Right cardiac atrium (tissue), 5 donors: Measurements from ENCODE around the gene HYDIN. TPM values are rescaled to one million over a fixed set of nuclear protein-coding genes. Genes with fewer than 3 reads are reported as not detected.

Source experiments
- ATAC-seq, 2 donors: fragments of 200-7000 bp; cut with Tn5 transposase; one replicate each; pipeline versions ENCODE4 v1.8.0 to v1.9.1; 2020; ENCODE audit warnings: moderate library complexity in 2 of 2, mild to moderate bottlenecking in 1 of 2
- DNase-seq, 3 donors: peaks; one replicate each; pipeline ENCODE4 v3.0.0-alpha.2; 2020
- H3K27ac ChIP-seq: one replicate; pipeline ENCODE4 v1.5.1; 2013; ENCODE audit warnings: mild to moderate bottlenecking, low read length, control low read depth, moderate library complexity
- H3K27me3 ChIP-seq: one replicate; pipeline ENCODE4 v1.6.1; 2013; ENCODE audit not compliant: control insufficient read depth, insufficient read depth
- H3K4me1 ChIP-seq: one replicate; pipeline ENCODE4 v1.6.1; 2013; ENCODE audit warnings: low read length; ENCODE audit not compliant: control insufficient read depth, insufficient read depth
- H3K4me3 ChIP-seq: one replicate; pipeline ENCODE4 v1.5.1; 2013; ENCODE audit warnings: low read length, control low read depth
- H3K9me3 ChIP-seq: one replicate; pipeline ENCODE4 v1.6.1; 2013; ENCODE audit warnings: low read length; ENCODE audit not compliant: control insufficient read depth
- WGBS: extraction: QIAGEN DNeasy Blood & Tissue Kit; methylation state at CpG from one replicate; pipeline ENCODE4 v1.1.7; 2013; 5-methylcytosine and 5-hydroxymethylcytosine counted together
- intact Hi-C, 4 donors: fragments of 100-400 bp; cut with DNase I; formaldehyde crosslinking; loops; one replicate each; pipeline versions ENCODE4 v1.11.0 to v1.14.0; 2022 to 2023
- polyA plus RNA-seq: library from polyadenylated mRNA; stranded (reverse); fragments of 200-250 nt; gene quantifications from one replicate; pipeline ENCODE4 v1.2.3, GENCODE V29; 2013
- total RNA-seq, 4 donors: library from RNA; stranded (reverse); fragmentation: NEBNext Ultra II Directional; extraction: Animal tissue kit (Norgen Biotek cat#: 25700); gene quantifications; one replicate each; pipeline ENCODE4 v1.2.1, GENCODE V29; 2021
- donor health status: healthy with polysubstance abuse.
- donor health status: DM: no; HTN: yes; CAD: no.
- donor health status: DM: no; HTN: no; CAD: no.
- donor health status: DM: no; HTN: yes; CAD: no; lungs with severe emphysema.
- donor health status: DM: yes; HTN: yes; CAD: no.

Gene HYDIN
- total and polyA plus RNA-seq, 5 donors: 0.57 to 2.3 (median 2.1) TPM

- intact Hi-C loops: no loop called here
- Histone ChIP-seq H3K27ac (no peak overlapping the region), H3K4me3 (no peak overlapping the region), H3K9me3 (no peaks in the 10 kb centered on the region), H3K27me3 (no peaks in the 10 kb centered on the region), H3K4me1 (no peaks in the 10 kb centered on the region)
- DNase-seq: peak in 2 of 3 donors; percentile 17 to 29
- no peak for ATAC-seq
- WGBS: 86% methylated on average over 10 of the region's 10 CpGs
Observed at GRCh38 chr16:70758786-70759185, 471.7 kb downstream of the HYDIN start.

Other genes starting within 250 kb of the HYDIN start
- gene CMTR2, start 58.7 kb upstream of the HYDIN start, total RNA-seq: 10 to 100 TPM; 11.2 to 12.6 (median 12.3) TPM
- 4.0 TPM for gene CMTR2, start 58.7 kb upstream of the HYDIN start, polyA plus RNA-seq
- gene CALB2, start 128.0 kb upstream of the HYDIN start, total RNA-seq: 1 to 10 TPM; 1.7 to 3.3 (median 2.6) TPM
- 0.95 TPM for gene CALB2, start 128.0 kb upstream of the HYDIN start, polyA plus RNA-seq
- gene TLE7, start 211.3 kb upstream of the HYDIN start, total RNA-seq: not detected
- gene TLE7, start 211.3 kb upstream of the HYDIN start, polyA plus RNA-seq: not detected
- gene ZNF23, start 231.5 kb upstream of the HYDIN start, total RNA-seq: 1 to 10 TPM; 6.7 to 8.6 (median 7.8) TPM
- gene ZNF23, start 231.5 kb upstream of the HYDIN start, polyA plus RNA-seq: 6.8 TPM